Measurements from ENCODE around the gene PTK6. TPM values are rescaled to one million over a fixed set of nuclear protein-coding genes. Genes with fewer than 3 reads are reported as not detected.

PTK6 gene
- total RNA-seq, 1 experiment from 2014 or later: 6.7 TPM

GRCh38 chr20:63530788-63531160, 6.4 kb downstream of the PTK6 start:
- no TSS peak for BruUV-seq (replicated peaks)
- Histone ChIP-seq H3K4me2 (ENCODE audit: low read length) (no peak overlapping the region), H3K27me3 (ENCODE audit: insufficient read depth, low read length) (no peaks in the 10 kb centered on the region), H3K9me3 (ENCODE audit: control insufficient read depth in 1 of 2, insufficient read depth in 1 of 2, low read depth in 1 of 2, low read length in 2 of 2) (no peaks in the 10 kb centered on the region), H3K9ac (ENCODE audit: low read length) (no peak overlapping the region), H3K4me3 (replicated peaks in 1 of 2; ENCODE audit: low read depth in 1 of 2, low read length in 2 of 2) (no peak overlapping the region), H4K20me1 (ENCODE audit: insufficient read depth) (no peaks in the 10 kb centered on the region), H3K27ac (ENCODE audit: low read depth, low read length) (no peak overlapping the region), H3K4me1 (ENCODE audit: control insufficient read depth in 1 of 2, insufficient read depth in 2 of 2, low read length in 2 of 2) (peaks cover 18 to 27% of the 10 kb centered on the region in 2 experiments), H2AFZ (ENCODE audit: low read depth, low read length, poor library complexity, severe bottlenecking) (no peak overlapping the region), H3K36me3 (ENCODE audit: control insufficient read depth in 1 of 2, insufficient read depth in 2 of 2, low read length in 2 of 2) (no peaks in the 10 kb centered on the region), H3K79me2 (ENCODE audit: insufficient read depth, low read length) (no peaks in the 10 kb centered on the region), H3K9me2 (ENCODE audit: insufficient read depth) (no peaks in the 10 kb centered on the region)
- ATAC-seq (no peak), DNase-seq (ENCODE audit: low read depth, low spot score) (no peak)
- RAD21 ChIA-PET (ENCODE audit: low non-redundant PET in 1 of 2, low total read pairs in 2 of 2, uncharacterized antibody in 2 of 2, unreplicated experiment in 2 of 2): interaction anchor here in 1 of 2 experiments (0.6 kb wide), 1 partner anchor 11 kb away, joined by 3 read pairs; no protein-coding TSS in a partner anchor
- CTCF ChIA-PET: interaction anchor here (0.7 to 1.6 kb wide), 2 partner anchors 10 to 449 kb away, joined by 3 read pairs; no protein-coding TSS in a partner anchor
- TF ChIP-seq POLR2AphosphoS5 (IDR thresholded peaks at IDR 0.05; ENCODE audit: low read depth, low read length) (no peak), FOSL1 (IDR thresholded peaks at IDR 0.05; ENCODE audit: low read depth) (no peak), EZH2 (IDR thresholded peaks at IDR 0.05) (no peak), SIN3A (IDR thresholded peaks at IDR 0.05; ENCODE audit: low read depth) (no peak), ELF1 (IDR thresholded peaks at IDR 0.05; ENCODE audit: borderline replicate concordance, low read depth) (no peak)
- POLR2A ChIA-PET: interaction anchor here (2.4 kb wide), 1 partner anchor 10 kb away, joined by 7 read pairs; the partner anchor contains the start of gene PPDPF
- intact Hi-C loops (cut with micrococcal nuclease): loop anchor here (10.0 kb wide), 1 partner anchor 96 kb away; no protein-coding TSS in a partner anchor

GRCh38 chr20:63529861-63530787, 7.1 kb downstream of the PTK6 start:
- Histone ChIP-seq H3K4me1 (ENCODE audit: control insufficient read depth in 1 of 2, insufficient read depth in 2 of 2, low read length in 2 of 2) (peaks cover 18 to 26% of the 10 kb centered on the region in 2 experiments), H2AFZ (ENCODE audit: low read depth, low read length, poor library complexity, severe bottlenecking) (no peak overlapping the region), H3K9me3 (ENCODE audit: control insufficient read depth in 1 of 2, insufficient read depth in 1 of 2, low read depth in 1 of 2, low read length in 2 of 2) (no peaks in the 10 kb centered on the region), H3K79me2 (ENCODE audit: insufficient read depth, low read length) (no peaks in the 10 kb centered on the region), H3K4me3 (replicated peaks in 1 of 2; ENCODE audit: low read depth in 1 of 2, low read length in 2 of 2) (no peak overlapping the region), H3K9ac (ENCODE audit: low read length) (no peak overlapping the region), H3K27me3 (ENCODE audit: insufficient read depth, low read length) (no peaks in the 10 kb centered on the region), H3K27ac (ENCODE audit: low read depth, low read length) (no peak overlapping the region), H4K20me1 (ENCODE audit: insufficient read depth) (no peaks in the 10 kb centered on the region), H3K36me3 (ENCODE audit: control insufficient read depth in 1 of 2, insufficient read depth in 2 of 2, low read length in 2 of 2) (no peaks in the 10 kb centered on the region), H3K4me2 (ENCODE audit: low read length) (no peak overlapping the region), H3K9me2 (ENCODE audit: insufficient read depth) (no peaks in the 10 kb centered on the region)
- ChIA-PET RAD21 (ENCODE audit: low non-redundant PET in 1 of 2, low total read pairs in 2 of 2, uncharacterized antibody in 2 of 2, unreplicated experiment in 2 of 2) (interaction anchor here in 1 of 2 experiments (0.6 kb wide), 1 partner anchor 10 kb away, joined by 3 read pairs; no protein-coding TSS in a partner anchor), CTCF (interaction anchor here (1.6 kb wide), 1 partner anchor 9 kb away, joined by 3 read pairs; no protein-coding TSS in a partner anchor), POLR2A (interaction anchor here (2.4 kb wide), 1 partner anchor 10 kb away, joined by 7 read pairs; the partner anchor contains the start of gene PPDPF)
- no peak for ATAC-seq
- no TSS peak for BruUV-seq (replicated peaks)
- no peak for TF ChIP-seq RAD21 (IDR thresholded peaks at IDR 0.05; ENCODE audit: low read depth)
- TF ChIP-seq YY1 (IDR thresholded peaks at IDR 0.05; ENCODE audit: extremely low read depth, insufficient replicate concordance, low read depth, low read length): no peak
- intact Hi-C loops (cut with micrococcal nuclease): loop anchor here (10.0 kb wide), 1 partner anchor 95 kb away; no protein-coding TSS in a partner anchor
- DNase-seq (ENCODE audit: low read depth, low spot score): no peak

Measured in HCT116 (cell line).